ENCODE measurements around the gene SLC25A34.

- TF ChIP-seq CTCF (IDR thresholded peaks at IDR 0.05): no peak
- TF ChIP-seq POLR2A (IDR thresholded peaks at IDR 0.05): no peak
Measured at GRCh38 chr1:15742339-15742801, 6.3 kb downstream of the SLC25A34 start, which contains the start of gene TMEM82.

All from lower leg skin (tissue), 3 donors.